GM12864 (cell line): ENCODE results near the gene MAN1C1.

Source experiments
- DNase-seq: peaks from one replicate; pipeline ENCODE4 v3.0.0-alpha.2; 2011; ENCODE audit warnings: low read depth
- H3K4me3 ChIP-seq: 2 replicates; pipeline ENCODE4 v1.5.1; 2011; ENCODE audit warnings: mild to moderate bottlenecking, low read depth, low read length, control low read depth
- TF ChIP-seq, protein P1 (sequence below): IDR thresholded peaks from 2 replicates; pipeline ENCODE4 v1.5.1; 2011; ENCODE audit warnings: low read depth, mild to moderate bottlenecking, moderate library complexity, low read length, control low read depth, inconsistent platforms; ENCODE audit errors: missing control alignments

The MAN1C1 gene

DNA sequence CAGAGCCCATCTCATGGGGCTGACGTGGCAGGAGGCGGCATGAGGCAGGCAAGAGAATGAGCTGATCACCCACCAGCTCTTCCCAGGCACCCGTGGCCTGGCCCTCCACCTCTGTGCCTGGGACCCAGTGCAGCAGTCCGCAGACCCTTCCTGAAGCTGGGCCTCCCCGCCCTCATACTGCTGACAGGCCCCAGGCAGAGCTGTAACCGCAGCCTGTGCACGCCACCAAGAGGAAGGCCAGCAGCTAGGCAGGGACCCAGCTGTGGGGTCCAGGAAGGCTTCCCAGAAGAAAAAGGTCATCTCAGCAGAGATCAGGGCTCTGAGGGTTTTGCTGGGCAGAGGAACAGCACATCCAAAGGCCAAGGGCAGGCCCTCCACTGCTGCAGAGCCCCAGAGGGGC, 193.3 kb downstream of the MAN1C1 start:
- H3K4me3 ChIP-seq: no peak overlapping the region
- TF ChIP-seq, protein P1, sequence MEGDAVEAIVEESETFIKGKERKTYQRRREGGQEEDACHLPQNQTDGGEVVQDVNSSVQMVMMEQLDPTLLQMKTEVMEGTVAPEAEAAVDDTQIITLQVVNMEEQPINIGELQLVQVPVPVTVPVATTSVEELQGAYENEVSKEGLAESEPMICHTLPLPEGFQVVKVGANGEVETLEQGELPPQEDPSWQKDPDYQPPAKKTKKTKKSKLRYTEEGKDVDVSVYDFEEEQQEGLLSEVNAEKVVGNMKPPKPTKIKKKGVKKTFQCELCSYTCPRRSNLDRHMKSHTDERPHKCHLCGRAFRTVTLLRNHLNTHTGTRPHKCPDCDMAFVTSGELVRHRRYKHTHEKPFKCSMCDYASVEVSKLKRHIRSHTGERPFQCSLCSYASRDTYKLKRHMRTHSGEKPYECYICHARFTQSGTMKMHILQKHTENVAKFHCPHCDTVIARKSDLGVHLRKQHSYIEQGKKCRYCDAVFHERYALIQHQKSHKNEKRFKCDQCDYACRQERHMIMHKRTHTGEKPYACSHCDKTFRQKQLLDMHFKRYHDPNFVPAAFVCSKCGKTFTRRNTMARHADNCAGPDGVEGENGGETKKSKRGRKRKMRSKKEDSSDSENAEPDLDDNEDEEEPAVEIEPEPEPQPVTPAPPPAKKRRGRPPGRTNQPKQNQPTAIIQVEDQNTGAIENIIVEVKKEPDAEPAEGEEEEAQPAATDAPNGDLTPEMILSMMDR: peak; percentile 21
- no peak for DNase-seq

DNA sequence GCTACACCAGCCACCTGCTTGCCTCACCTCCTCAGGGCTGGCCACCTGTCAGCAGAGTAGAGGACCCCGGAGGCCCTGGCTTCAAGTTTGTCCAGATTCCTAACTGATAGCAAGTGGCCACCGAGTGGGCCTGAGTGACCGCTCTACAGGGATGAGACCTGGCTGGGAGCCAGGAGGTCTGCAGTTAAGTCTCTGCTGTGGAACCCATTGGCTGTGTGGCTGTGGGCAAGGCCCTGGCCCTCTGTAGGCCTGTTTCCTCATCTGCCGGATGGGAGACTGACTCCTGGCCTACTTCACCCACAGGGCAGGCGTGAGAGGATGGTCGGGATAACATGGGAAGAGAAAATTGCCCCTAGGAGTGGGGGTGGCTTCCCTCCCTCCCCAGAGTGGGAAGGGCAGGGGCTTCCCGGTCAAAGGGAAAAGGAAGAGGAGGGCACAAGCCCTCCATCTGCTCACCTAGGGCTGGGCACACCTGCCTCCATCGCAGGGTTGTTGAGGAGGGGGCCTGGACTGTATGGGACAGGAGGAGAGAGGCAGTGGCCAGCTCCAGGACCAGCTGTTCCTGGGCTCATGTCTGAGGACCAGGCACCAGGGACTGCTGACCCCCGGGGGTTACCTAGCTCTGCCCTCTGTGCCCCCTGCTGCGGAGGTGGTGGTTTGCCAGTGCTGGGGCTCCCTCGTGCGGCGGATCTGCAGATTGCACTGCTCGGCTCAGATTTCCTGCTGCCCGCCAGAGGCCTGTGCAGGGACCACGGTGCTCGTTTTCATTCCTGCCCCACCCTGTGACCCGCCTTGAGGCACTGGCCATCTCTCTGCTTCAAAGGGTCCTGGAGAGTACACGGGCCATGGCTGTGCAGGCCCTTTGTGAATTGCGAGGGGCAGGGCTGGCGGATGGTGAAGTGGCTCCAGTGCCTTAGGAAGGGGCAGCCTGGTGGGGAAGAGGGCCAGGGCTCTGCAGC, 194.0 kb downstream of the MAN1C1 start:
- TF ChIP-seq, protein P1: peak; percentile 97
- DNase-seq: no peak
- H3K4me3 ChIP-seq: no peak overlapping the region

DNA sequence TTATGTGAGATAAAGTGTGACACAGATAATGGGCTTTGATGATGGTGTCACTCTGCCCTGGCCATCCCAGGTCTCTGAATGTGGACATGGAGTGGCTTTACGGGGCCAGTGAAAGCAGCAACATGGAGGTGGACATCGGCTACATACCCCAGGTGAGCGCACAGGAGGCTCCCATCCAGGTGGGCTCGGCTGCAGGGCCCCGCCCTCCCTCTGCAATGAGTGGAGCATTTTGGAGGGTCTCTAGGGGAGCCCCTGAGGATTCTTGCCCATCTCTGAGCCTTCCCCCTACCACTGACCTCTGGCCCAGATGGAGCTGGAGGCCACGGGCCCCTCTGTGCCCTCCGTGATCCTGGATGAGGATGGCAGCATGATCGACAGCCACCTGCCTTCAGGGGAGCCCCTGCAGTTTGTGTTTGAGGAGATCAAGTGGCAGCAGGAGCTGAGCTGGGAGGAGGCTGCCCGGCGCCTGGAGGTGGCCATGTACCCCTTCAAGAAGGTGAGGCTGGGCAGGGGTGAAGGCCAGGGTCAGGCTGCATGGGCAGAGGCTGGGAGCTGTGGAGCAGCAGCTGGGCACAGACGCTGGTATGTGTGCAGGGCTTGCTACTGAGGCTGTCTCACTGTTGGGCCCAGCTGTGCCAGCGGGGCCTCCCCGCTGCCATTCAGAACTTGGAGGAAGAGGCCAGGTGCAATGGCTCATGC, 194.9 kb downstream of the MAN1C1 start:
- no peak overlapping the region for H3K4me3 ChIP-seq
- TF ChIP-seq, protein P1: no peak
- DNase-seq: no peak

DNA sequence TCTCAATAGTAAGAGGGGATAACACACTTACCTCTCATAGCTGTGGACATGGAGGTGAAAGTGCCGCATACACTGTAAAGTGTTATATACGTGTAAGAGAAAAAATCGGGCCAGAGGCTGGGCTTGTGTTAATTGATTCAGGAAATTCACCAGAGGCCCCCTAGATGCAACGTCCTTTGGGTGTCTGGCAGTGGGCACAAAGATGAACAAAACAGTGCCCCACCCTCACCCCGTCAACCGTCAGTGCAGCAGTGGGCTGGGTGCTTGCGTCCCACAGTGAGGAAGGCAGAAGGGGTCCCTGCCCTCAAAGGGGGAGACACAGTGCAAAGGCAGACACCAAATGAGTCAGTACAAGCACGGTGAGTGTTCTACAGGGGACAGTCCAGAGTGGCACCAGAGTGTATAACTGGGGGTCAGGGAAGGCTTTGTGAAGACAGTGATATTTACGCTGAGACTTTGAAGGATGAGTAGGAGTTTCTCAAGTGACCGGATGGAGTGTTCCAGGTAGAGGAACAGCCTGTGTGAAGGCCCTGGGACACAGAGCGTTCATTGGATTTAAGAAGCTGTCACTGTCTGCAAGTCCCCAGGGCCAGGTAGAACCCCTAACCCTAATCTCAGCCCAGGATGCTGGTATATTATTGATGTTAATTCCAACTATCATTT, 196.6 kb downstream of the MAN1C1 start:
- no peak for DNase-seq
- no peak overlapping the region for H3K4me3 ChIP-seq
- TF ChIP-seq, protein P1: no peak

DNA sequence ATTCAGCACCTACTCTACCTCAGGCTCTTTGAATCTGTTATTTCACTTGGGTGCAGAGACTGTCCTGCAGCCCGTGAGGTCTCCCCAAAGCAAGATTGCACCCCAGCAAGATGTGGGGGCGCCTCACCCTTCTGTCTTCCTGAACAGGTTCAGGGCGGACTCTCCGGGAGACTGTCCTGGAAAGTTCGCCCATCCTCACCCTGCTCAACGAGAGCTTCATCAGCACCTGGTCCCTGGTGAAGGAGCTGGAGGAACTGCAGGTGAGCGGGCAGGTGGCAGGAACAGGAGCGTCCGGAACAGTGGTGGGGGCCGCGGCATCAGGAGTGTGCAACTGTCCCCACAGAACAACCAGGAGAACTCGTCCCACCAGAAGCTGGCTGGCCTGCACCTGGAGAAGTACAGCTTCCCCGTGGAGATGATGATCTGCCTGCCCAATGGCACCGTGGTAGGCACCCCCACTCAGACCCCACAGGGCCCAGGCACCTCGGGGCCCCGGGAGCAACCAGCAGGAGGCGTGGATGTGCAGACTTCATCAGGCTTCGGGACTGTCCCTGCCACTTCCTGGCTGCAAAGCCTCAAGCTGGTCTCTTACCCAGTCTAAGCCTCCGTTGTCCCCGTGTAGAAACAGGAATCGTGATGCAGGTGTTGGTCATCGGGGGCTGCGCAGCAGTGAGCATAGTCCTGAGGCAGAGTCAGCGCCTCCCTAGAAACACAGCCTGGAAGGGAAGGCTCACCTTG, 197.3 kb downstream of the MAN1C1 start:
- TF ChIP-seq, protein P1: peak; percentile 38
- DNase-seq: no peak
- no peak overlapping the region for H3K4me3 ChIP-seq

DNA sequence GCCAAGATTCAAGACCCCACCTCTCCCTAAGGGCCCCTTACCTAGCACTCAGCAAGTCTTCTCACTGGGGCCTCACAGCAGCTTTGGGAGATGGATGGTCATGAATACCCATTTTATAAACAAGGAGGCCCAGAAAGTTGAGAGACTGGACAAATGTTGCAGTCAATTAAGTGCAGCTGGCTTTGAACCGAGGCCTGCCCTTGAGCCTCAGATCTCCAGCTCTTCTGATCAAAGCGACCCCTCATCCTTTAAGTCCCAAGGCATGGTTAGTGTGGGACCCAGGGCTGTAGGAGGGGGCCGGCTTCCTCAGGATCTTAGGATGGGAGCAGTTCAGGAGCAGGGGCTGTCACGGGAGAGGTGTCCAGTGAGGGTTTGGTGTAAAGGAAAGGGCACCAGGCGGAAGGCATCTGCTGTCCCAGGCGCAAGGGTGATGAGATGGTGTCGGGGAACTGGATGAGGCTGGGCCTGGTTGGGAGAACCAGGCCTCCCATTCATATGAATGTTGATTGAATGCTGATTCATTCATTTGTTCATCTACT, 198.0 kb downstream of the MAN1C1 start:
- DNase-seq: no peak
- TF ChIP-seq, protein P1: no peak
- no peak overlapping the region for H3K4me3 ChIP-seq
